Activated CD4-positive, alpha-beta T cell treated with anti-CD3 and anti-CD28 coated beads, Interleukin-2, amount 50 U/mL, for 48 hours (primary cell): ENCODE measurements around the gene VPS11.
"Not testable (repeated sequence)": the region's sequence is repeated elsewhere in the genome, so short reads cannot be mapped to it uniquely, and the experiment has no call there.

Experiments
- DNase-seq, 2 experiments: peaks; one replicate each; pipeline ENCODE4 v3.0.0-alpha.2; 2020

Gene VPS11

DNA sequence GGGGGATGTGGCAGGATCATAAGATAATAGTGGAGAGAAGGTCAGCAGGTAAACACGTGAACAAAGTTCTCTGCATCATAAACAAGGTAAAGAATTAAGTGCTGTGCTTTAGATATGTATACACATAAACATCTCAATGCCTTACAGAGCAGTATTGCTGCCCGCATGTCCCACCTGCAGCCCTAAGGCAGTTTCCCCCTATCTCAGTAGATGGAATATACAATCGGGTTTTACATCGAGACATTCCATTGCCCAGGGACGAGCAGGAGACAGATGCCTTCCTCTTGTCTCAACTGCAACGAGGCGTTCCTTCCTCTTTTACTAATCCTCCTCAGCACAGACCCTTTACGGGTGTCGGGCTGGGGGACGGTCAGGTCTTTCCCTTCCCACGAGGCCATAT, 28.1 kb upstream of the VPS11 start:
- not testable (repeated sequence) for DNase-seq

DNA sequence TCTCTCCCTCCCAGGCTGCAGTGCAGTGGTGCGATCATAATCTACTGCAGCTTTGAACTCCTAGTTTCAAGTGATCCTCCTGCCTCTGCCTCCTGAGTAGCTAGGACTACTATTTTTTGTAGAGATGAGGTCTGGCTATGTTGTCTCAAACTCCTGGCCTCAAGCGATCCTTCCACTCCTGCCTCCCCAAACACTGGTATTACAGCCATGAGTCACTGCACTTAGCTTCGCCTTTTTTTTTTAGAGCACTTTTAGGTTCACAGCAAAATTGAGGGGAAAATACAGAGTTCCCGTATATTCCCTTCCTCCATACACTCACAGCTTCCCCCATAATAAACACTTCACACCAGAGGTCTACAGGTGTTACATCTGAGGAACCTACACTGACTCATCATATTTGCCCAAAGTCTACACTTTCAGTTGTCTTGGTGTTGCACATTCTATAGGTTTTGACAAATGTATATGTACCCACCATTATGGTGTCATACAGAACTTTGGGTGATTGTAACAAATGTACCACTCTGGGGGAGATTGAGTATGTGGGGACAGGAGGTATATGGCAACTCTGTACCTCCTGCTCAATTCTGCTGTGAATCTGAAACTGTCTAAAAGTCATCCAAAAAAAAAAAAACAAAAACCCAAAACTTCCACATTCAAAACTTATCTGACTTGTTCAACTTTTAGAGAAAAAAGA, 25.6 kb upstream of the VPS11 start:
- DNase-seq = no peak

DNA sequence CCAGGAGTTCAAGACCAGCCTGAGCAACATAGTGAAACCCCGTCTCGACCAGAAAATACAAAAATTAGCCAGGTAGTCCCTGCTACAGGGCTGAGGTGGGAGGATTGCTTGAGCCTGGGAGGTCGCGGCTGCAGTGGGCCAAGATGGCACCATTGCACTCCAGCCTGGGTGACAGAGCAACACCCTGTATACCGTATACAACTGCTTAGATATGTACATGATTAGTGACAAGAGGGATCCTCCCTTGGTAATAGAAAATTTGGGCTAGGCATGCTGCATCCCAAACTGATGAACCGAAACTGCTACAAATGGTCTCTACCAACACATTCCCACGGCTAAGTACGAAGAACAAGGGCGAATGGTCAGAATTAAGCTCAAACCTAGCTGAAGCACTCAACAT, 24.7 kb upstream of the VPS11 start:
- no peak for DNase-seq

DNA sequence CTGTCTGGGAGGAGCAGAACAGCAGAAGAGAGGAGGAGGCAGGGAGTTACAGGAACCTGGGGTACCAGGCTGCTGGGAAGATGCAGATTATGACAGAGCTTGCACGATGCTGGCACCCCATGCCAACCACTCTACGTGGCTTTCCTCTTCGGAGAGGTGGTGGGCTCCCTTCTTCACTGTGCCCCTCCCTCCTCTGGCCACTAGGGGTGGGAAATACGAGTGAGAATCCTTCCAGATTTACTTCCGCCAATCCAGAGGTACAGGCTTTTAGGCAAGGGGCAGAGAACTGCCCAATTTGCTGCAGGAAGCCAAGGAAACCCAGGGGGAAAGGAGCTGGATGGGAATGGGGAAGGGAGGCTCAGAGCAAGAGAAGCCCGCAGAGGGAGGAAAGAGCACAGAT, 22.9 kb upstream of the VPS11 start:
- no peak for DNase-seq

DNA sequence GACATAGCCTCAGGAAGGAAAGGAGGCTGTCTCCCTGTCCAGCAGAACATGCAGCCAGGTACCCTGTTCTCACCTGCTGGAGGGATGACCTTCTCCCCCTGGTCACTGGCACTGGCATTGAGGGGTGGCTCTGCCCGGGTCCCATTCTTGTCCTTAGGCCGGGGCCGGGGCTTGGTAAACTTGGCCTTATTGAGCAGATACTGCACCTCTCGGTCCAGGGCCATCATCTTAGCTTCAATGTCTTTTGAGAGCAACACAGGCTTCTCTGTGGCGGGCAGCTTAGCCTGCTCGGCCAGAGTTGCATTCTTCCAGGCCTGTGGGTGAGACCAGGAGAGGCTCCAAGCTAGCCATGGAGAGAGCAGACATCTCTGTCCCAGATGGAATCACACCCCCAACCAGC, 21.1 kb upstream of the VPS11 start:
- DNase-seq = no peak

DNA sequence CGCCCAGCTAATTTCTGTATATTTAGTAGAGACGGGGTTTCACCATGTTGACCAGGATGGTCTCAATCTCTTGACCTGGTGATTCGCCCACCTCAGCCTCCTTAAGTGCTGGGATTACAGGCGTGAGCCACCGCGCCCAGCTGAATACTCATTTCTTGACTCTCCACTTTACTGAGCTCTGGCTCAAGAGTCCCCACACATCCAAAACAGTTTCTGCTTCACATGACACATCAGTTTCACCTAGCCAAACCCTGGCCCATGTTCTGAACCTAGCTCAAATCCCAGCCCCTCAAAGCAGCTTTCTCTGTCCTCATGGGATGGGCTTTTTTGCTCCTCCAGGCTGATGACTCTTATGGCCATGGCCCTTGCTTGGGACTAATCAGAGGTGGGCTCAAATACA, 20.4 kb upstream of the VPS11 start:
- DNase-seq = peak in 1 of 2 experiments; percentile 14

DNA sequence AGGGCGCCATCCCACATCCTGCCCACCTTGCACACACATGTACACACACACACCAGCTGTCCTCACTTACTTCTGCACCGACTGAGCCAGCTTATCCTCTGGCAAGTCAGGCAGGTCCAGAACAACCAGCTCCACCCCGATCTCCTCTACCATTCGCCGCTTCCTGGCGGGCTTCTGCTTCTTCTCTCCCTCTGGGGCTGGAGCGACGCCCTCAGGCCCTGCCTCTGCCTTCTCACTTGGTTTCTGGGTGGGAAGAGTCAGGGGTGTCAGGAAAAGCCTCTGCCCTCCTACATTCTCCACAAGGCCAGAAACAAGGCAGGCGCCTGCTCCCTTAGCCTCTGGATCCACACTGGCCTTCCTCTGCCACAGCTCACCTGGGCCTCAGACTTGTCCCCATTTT, 19.0 kb upstream of the VPS11 start:
- DNase-seq = no peak

DNA sequence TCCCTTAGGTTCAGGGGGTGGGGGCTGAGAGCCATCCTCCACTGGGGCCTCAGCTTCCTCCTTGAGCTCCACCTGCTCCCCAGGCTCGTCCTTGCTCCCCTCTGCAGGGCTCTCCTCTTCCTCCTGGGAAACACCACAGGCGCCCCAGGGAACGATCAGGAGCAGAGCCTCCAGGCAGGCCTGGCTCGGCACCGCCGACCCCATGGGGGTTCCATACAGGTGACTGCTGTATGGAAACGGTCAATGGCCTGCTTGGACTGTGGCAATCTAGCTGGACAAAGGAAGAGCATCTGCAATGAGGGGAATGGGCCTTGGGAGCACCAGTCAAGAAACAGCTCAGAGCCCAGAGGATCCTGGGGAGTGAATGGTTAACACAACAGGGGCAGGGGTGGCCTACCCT, 18.5 kb upstream of the VPS11 start:
- no peak for DNase-seq

DNA sequence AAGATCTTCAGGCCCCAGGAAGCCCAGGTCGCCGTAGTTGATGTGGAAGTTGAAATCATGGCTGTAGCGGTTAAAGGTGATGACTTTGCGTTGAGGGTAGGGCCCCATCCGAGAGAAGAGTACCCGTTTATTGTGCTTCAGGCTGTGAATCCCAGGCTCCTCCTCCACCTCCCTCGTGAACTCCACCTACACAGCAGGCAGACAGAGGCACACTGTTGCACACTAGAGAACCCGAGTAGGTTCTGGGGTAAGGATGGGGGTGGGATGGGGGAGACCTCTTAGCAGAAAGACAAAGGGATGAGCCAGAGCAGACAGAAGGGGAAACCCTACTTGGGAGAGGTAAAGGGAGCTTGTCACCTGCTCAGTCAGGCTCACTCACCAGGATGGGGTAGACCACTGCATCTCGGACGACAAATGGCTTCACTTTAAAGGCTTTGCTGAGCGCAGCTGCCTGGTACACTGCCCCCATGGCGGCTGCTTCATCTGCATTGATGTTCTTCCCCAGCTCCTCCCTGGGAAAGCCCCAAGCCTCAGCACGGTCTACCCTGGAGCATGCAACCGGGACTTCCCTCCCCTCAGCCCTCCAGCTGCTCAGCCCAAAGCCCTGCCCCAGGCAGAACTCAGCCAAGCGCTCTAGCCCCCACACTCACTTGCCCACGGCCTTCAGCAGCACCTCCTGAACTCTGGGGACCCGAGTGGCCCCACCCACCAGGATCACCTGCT, 16.0 kb upstream of the VPS11 start:
- peak; percentile 28 to 38 for DNase-seq

DNA sequence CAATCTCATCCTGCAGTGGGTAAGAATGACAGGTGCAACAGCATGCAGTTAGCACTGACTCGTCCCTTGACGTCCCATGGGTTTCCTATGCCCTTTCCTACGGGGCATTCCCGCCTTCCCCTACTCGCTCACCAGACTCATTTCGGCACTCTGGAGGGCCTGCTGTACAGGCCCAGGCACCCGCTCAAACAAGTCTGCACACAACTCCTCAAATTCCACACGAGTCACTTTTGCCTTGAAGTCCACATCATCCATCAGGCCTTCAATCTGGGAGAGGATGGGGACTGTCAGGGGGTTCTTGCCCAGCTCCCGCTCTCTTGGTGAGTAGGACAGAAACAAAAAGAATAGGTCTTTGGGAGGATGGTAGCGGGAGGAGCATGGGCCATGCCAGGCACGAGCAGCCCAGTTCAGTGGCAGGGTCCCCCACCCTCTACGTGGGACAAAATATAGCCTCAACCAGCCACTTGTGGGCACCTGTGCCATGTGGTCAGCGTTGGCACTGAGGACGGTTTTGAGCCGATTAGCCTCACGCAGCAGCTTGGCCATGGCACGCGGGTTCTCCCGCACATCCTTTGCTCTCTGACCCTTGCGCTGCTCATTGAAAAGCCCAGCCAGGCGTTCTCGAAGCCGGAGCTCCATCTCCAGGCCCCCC, 15.3 kb upstream of the VPS11 start:
- no peak for DNase-seq

DNA sequence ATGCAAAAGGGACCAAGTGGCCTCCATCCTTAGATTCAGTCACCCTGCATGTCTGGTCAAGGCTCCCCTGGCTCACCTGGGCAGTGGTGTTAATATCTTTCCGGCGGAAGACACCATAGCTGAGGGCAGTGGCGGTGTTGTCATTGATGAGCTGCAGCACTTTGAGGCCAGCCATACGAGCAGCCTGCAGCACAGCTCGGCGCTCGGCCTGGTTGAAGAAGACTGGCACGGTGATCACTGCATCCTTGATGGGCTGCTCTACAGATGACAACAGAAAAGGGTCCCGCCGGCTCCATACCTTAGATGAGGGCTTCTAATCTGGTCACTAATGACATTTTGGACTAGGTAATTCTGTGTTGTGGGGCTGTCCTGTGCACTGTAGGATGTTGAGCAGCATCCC, 13.2 kb upstream of the VPS11 start:
- no peak for DNase-seq

DNA sequence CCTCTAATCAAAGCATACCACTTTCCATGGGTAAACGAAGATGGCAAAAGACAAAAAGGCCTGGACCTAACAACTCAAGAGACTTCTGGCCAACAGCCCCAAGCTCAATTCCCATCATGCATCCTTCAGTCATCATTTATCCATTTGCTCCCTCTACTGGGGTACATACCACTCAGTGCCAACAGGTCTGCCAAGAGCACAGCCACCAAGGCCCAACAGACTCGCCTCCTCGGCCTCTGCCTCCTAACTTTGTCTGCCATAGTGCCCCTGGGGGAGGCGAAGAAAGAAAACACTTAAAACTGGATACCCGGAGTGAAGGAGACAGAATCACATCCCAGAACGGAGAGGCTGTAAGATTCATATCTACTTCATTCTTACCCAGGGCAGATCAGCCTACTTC, 11.7 kb upstream of the VPS11 start:
- DNase-seq = peak in 1 of 2 experiments; percentile 12

DNA sequence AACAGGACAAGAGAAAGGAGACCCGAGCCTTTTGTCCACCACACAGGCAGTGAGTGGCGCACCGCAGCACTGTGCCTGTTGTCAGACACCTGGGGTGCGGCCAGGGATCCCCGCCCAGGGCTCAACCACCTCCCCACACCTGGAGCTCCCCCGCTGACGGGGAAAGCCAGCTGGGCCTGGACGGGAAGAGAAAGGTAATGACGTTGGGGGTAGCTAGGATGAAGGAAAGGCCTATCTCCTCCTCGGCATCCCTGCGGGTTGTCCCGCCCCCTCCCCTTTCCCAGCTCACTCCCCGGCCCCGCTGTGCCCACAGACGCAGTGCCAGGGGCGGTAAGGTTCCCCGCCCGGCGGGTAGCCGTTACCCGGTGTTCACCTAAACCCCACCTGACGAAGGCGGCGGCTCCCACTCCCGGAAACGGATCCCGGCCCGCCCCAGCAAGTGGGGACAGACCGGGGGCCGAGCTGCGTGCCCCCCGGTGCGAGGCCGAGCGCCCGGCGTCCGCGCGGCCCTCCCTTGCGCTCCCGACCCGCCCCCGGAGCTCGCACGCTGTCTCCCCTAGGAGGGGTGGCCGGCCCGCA, 11.1 kb upstream of the VPS11 start:
- DNase-seq = peak; percentile 39 to 48

DNA sequence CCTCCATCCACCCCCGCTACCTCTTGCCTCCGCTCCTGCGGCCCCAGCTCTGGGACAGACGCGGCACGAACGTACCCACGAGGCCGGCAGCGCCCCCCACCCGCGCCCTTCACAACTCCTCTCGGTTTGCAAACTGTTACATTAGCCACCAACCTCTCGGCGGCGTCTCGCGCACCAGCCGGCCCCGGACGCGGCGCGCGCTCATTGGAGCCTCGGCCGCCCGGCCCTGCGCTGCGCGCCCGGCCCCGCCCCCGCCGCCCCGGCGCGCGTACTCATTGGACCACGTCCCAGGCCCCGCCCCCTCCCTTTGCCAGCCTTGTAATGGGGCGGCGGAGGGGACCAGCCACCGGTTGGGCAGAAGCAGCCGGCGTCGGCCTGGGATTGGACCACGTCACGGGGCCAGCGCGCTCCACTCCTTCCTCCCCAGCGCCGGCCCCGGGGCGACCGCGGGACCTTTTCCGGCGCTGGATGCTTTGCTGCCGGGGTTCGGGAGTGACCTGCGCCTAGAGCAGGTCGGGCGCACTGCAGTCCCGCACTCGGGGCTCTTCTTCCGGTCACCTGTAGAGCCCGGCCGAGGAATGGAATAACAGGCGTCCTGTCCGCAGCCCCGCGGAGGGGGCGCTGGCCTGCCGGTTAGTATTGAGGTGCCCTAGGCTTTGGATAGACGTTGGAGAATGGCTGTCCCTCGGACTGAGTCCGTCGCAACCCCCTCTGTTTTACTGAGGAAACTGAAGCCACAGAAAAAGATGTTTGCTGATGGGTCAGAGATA, 10.4 kb upstream of the VPS11 start, which contains the start of gene HYOU1:
Gene HYOU1 (minus strand): TSS at position 206 of the 770 bp plus-strand sequence. CDS start 1,045 bp downstream, outside the sequence.
- DNase-seq = peak; percentile 99

DNA sequence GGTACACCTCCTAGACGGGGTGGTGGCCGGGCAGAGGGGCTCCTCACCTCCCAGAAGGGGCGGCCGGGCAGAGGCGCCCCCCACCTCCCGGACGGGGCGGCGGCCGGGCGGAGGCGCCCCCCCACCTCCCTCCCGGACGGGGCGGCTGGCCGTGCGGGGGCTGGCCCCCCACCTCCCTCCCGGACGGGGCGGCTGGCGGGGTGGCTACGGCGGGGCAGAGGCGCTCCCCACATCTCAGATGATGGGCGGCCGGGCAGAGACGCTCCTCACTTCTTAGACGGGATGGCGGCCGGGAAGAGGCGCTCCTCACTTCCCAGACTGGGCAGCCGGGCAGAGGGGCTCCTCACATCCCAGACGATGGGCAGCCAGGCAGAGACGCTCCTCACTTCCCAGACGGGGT, 8.5 kb upstream of the VPS11 start:
- DNase-seq = not testable (repeated sequence)

DNA sequence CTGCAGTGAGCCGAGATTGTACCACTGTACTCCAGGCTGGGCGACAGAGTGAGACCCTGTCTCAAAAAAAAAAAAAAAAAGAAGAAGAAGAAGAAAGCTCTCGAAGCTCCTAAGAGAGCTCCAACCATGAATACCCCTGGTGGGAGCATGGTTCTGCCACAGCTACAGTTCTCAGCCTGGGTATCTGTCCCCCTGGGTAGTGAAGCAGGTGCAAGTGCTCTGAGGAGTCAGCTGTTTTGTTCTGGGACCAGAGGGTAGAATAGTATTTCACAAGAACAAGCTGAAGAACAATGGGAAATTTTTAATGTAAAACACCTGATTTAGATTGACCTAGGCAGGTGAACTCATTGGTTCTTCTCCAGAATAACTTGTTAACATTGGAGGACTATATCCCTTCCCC, 6.4 kb upstream of the VPS11 start:
- DNase-seq = no peak

DNA sequence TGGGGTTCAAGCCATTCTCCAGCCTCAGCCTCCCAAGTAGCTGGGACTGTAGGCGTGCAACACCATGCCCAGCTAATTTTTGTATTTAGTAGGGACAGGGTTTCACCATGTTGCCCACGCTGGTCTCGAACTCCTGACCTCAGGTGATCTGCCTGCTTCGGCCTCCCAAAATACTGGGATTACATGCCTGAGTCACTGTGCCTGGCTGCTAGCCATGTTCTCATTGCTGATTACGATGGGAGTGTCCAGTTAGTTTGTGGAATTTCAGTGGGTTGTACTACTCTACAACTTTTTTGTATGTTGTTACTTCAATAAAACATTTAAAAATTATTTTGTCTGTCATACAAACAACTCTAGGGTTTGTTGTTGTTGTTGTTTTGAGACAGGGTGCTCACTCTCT, 4.8 kb upstream of the VPS11 start:
- DNase-seq = no peak

DNA sequence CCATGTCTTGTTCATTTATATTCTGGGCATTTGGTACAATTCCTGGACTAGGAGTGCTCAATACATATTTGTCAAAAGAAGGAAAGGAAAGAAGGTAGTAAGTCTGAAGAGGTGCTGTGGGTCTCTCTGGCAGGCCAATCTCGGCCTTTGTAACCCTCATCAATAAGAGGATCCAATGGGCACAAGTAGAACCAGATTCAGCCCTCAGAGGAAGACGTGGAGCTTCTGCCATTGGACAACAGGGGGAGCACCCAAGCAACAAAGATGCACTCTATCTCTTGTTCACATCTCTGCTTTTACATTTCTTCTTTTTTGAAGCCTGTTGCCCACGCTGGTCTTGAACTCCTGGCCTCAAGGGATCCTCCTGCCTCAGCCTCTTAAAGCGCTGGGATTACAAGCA, 2.2 kb upstream of the VPS11 start:
- peak; percentile 37 to 53 for DNase-seq

DNA sequence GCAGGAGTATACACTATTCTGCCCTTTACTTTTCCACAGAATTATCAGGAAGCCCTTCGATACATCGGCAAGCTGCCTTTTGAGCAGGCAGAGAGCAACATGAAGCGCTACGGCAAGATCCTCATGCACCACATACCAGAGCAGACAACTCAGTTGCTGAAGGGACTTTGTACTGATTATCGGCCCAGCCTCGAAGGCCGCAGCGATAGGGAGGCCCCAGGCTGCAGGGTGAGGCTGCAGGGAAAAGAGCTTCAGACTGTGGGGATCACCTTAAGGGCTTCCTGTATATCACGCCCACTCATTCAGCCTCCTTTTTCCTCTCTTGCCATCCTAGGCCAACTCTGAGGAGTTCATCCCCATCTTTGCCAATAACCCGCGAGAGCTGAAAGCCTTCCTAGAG, 10.2 kb downstream of the VPS11 start:
- no peak for DNase-seq

DNA sequence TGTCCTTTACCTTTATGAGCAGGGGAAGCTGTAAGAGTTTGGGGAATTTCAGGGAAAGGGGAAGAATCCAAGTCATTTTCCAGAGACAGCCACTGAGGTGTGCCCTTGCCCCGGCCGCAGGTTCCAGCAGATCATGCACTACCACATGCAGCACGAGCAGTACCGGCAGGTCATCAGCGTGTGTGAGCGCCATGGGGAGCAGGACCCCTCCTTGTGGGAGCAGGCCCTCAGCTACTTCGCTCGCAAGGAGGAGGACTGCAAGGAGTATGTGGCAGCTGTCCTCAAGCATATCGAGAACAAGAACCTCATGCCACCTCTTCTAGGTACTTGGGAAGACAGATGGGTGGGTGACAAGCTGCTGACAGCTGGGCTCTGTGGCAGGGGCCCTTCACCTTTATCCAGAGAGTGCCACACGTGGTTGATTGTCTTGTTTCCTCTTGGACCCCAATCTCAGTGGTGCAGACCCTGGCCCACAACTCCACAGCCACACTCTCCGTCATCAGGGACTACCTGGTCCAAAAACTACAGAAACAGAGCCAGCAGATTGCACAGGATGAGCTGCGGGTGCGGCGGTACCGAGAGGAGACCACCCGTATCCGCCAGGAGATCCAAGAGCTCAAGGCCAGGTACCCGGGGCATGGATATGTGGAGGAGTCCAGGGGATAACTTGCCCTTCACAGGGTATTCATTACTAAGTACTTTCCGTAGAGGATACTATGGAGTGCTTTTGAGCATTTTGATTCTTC, 11.2 kb downstream of the VPS11 start:
- no peak for DNase-seq

DNA sequence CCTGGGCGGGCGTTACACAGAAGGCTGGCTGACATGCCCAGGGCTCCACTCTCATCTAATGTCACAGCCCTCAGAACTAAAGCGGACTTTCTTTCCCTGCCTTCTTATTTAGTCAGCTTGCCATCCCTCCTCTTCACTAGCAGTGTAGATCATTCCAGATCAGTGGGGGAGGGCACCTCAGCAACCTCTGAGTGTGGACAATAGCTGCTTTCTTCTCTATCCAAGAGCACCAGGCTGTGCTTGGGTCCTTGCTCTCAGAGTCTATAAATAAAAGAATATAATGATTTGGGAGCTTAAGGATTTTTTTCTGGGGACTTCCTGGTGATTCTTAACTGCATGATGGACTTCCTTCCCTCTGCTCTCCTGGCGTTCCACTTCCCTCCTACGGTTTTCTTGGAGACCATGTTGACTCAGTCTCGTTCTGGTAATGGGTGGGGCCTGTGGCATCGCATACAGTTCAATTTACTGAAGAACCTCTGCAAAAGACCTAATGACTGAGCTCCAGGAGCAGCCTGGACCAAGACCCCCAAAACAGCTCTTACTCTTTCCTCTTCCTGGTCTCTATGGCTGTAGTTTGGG, 14.2 kb downstream of the VPS11 start:
- DNase-seq = no peak
